Activated CD8-positive, alpha-beta memory T cell treated with anti-CD3 and anti-CD28 coated beads, Interleukin-2, amount 50 U/mL, for 4 hours (primary cell): ENCODE measurements around the gene PLPP7.
"Not testable (repeated sequence)": the region's sequence is repeated elsewhere in the genome, so short reads cannot be mapped to it uniquely, and the experiment has no call there.

ENCODE experiments used
- DNase-seq: peaks from one replicate; pipeline ENCODE4 v3.0.0-alpha.2; 2020

The PLPP7 gene

DNA sequence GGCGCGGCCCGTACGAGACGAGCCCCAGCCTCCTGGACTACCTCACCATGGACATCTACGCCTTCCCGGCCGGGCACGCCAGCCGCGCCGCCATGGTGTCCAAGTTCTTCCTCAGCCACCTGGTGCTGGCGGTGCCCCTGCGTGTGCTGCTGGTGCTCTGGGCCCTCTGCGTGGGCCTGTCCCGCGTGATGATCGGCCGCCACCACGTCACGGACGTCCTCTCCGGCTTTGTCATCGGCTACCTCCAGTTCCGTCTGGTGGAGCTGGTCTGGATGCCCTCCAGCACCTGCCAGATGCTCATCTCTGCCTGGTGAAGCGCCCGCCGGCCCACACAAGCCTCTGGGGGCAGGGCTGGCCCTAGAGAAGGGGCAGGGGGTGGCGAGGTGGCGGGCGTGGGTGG is 18.5 kb downstream of the PLPP7 start:
- no peak for DNase-seq

GRCh38 chr9:131308452-131308851 is 18.9 kb downstream of the PLPP7 start:
- DNase-seq, result no peak

DNA sequence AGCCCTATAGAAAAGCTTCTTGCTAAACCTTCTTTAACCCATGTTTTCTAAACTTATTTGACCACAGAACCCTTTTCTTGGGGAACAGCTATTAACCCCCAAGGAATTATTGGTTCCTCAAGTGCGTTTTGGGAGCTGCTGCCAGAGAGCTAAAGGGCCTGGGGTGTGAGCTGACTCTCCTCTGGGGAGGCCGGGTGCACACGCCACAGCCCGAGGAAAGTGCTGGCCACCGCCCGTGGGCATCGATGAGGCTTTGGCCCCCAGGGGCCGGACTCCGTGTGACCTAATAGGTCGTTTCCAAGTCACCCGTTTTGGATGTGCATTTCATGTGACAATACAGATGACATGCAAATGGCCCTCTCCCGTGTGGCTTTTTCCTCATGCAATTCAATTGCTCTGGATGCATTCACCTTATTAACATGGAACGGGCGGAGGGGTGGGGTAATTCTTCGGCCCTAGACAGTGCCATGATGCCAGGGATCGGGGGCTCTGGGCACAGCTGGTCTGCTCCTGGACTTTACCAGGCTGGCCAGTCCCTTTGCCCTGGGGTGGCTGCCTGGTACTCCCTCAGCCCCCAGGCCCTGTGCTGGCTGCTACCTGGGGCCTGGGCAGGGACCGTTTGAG is 19.5 kb downstream of the PLPP7 start:
- no peak for DNase-seq

DNA sequence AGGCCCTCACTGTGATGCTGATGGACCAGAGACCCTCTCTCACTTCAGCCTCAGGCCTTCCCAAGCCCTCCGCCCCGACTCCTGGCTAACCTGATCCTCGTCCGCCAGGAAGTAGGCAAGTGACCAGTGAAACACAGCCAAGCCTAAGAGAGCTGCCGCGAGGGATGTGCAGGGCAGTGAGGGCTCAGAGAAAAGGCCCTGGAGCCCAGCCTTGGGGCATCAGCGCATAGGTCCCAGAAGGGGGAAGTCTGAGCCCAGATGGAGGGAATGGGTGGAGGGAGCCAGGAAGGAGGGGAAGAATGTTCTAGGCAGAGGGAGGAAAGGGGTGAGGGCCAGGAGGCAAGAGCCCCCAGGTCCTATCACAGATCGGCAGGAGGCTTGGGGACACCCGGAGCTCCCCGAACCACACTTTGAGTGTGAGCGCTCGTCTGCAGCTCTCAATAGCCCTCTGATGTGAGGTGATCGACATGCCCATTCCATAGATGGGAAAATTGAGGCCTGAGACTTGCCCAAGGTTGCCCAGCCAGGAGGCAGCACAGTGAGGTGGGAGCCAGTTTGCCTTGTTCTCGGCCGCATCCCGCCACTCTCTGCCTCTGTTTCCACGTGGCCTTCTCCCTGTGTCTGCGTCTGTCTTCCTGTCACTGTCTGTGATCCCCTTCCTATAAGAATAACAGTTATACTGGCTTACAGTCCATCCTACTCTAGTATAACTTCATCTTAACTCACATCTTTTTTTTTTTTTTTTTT is 20.2 kb downstream of the PLPP7 start:
- no peak for DNase-seq

DNA sequence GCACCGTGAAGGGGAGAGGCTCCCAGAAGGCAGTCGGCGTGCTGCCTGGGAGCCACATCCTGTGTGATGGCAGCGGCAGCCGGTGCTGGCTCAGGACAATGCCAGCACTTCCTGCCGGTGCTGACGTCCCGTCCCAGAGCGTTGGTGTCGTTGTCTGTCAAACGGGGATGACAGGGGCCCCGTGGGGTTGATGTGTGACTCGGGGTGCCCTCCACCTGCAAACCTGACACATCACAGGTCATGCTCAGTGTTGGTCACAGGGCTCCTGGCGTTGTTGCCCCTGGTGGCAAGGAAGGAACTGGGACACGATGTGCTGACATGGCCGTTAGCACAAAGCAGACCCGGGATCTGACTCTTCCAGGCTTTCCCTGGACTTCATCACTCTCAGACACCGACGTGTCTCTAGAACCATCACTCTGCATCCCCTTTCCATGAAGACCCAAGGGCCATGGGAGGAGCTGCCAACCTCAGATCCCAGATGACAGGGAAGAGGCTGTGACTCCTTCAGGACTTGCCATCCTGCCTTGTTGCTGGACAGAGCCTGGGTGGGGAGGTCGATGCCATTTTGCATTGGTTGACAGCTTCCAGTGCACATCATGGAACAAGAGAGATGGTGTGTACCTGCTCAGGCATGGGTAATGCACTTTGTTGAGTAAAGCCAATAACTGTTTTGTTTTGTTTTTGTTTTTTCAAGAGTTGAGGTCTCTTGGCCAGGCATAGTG is 21.5 kb downstream of the PLPP7 start:
- peak; percentile 53 for DNase-seq

DNA sequence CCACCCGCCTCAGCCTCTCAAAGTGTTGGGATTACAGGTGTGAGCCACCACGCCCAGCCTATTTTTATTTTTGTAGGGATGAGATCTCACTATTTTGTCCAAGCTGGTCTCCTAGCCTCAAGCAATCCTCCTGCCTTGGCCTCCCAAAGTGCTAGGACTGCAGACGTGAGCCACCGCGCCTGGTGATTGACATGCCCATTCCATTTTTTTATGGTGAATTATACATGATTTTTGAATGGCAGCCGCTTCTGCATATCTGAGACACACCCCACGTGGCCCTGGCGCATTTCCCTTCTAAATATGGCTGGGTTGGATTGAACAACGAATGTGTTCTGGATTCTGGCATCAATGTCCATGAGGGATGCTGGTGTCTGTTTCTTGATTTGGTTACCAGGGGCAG is 22.7 kb downstream of the PLPP7 start:
- no peak for DNase-seq

DNA sequence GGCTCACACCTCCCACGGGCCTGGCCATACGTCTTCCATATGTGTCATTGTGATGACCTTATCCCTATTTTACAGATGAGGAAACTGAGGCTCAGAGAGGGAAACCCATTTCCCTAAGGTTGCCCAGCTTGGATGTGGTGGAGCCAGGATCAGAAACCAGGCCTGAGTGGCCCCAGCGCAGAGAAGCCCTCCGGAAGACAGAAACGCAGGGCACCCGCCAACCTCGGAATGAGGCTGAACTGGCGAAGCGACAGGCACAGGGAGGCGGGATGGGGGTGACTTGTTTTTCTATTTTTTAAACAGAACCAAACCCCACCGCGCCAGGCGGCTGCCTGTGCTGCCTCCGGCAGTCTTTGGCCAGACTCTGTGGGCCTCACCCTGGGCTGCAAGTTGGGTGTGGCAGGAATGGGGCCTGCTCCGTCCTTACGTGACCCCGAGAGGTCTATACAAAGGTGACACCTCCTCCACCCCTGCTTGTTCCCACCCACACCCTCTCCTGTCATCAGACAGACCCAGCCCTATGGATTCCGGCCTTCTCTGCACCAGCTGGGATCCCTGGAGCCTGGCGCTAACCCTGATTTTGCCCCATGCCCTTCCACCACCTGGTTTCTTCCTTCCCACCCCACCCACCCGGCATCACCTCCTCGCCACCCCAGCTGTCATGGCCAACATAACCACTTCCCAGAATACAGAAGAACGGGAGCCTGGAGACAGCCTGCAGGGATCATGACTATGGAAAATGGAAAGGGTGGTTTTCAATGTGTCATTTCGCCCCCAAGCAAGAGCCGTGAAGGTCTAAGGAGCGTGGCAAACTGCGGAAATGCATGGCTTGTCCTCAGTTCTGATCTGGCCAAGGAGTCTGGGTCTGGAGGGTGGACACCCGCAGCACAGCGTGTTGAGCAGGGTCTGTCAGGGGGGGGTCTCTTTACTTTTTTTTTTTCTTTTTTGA is 23.6 kb downstream of the PLPP7 start:
- DNase-seq, result no peak

- DNase-seq, result no peak
Measured at GRCh38 chr9:131318231-131319085, 28.9 kb downstream of the PLPP7 start.

DNA sequence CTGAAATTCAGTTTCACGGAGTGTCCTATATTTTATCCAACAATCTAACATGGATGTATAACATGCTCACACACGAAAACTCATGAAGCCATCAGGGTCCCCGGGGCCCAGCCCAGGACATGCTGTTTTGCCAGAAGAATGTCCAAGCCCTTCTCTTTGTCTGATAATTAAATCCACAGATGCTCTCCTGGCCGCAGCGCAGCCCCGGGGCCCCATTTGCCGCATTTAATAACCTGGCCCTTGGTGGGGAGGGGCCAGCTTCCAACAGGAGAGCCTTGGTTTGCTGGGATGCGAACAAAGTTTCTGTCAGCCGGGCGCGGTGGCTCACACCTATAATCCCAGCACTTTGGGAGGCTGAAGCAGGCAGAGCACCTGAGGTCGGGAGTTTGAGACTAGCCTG is 30.0 kb downstream of the PLPP7 start:
- DNase-seq, result no peak

DNA sequence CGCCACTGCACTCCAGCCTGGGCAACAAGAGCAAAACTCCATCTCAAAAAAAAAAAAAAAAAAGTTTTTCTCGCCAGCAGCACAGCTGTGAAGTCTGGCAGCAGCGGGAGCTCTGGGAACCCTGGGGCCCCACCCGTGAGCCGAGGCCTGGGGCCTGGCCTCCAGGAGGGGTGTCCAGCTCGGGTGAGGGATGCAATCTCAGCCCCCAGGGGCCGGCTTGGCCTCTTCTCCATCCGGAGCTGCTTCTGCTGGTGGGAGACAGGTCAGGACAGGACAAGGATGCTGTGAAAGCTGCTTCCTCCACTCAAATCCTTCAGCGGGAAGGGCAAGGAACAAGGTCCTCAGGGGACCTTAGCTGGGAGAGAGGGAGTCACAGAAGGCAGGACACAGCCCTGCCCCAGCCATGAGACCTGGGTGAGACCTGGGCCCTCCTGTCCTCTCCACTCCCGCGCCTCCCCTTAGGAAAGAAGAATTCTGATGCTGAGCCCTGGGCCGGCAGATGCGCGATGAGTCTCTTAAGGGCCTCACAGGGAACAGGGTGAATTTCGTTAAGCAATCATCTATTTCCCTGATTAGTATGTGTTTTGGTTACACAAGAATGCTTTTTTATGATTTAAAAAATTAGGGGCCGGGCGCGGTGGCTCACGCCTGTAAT is 30.6 kb downstream of the PLPP7 start:
- DNase-seq, result no peak

DNA sequence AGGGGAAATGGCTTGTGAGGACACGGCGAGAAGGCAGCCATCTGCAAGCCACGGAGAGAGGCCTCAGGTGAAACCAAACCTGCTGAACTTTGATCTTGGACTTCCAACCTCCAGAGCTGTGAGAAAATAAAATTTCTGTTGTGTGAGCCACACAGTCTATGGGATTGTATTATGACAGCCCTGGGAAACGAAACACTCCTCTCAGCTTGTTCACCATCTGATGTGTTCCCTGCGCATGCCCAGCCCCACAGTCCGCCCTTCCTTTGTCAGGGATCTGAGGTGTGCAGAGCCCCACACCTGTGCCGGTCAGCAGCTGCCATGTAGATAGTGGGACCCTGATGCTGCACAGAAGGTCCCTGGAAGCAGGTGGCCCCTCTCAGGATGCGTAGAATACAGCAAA is 34.1 kb downstream of the PLPP7 start:
- no peak for DNase-seq

DNA sequence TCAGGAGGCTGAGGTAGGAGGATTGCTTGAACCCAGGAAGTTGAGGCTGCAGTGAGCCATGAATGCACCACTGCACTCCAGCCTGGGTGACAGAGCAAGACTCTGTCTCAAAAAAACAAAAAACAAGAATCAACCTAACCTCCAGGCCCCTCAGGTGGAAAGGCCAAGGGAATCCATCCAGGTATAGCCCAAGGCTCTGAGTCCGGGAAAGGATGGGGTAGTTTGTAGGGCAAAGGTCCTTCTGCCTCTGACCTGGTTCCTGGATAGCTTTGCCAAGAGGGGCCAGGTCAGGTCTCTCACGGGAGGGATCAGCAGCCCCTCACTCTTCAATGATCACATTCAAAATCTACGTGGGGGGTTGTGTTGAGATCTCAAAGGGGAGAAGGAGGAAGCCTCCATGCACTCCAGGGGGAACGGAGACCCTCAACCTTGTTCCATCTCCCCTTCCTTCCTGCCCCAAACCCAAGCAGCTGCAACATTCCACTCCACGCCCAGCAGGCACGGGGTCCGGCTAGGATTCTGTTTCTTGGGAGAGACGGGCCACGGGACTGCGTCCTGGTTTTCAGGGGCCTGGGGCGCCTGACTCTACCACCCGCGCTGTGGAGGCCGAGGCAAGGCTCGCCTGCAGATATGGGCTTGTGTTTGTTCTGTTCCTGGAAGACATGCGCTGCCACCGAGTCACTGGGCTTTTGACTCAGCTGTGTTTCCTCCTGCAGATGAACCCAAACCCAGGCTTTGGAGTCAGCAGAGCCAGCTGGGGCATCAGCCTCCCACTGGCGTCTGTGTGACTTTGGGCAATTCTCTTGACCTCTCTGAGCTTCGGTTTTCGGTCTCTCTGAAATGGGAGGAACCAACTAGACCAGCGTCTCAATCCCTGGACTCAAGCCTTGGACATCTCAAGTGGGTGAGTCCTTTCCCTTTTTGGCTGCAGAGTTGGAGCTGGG is 35.5 kb downstream of the PLPP7 start:
- DNase-seq, result no peak

GRCh38 chr9:131329241-131329641 is 39.7 kb downstream of the PLPP7 start:
- no peak for DNase-seq

- no peak for DNase-seq
Measured at GRCh38 chr9:131330814-131331600, 41.5 kb downstream of the PLPP7 start.

- not testable (repeated sequence) for DNase-seq
Measured at GRCh38 chr9:131331996-131332395, 42.5 kb downstream of the PLPP7 start.

- DNase-seq, result no peak
Measured at GRCh38 chr9:131333771-131334628, 44.5 kb downstream of the PLPP7 start.

DNA sequence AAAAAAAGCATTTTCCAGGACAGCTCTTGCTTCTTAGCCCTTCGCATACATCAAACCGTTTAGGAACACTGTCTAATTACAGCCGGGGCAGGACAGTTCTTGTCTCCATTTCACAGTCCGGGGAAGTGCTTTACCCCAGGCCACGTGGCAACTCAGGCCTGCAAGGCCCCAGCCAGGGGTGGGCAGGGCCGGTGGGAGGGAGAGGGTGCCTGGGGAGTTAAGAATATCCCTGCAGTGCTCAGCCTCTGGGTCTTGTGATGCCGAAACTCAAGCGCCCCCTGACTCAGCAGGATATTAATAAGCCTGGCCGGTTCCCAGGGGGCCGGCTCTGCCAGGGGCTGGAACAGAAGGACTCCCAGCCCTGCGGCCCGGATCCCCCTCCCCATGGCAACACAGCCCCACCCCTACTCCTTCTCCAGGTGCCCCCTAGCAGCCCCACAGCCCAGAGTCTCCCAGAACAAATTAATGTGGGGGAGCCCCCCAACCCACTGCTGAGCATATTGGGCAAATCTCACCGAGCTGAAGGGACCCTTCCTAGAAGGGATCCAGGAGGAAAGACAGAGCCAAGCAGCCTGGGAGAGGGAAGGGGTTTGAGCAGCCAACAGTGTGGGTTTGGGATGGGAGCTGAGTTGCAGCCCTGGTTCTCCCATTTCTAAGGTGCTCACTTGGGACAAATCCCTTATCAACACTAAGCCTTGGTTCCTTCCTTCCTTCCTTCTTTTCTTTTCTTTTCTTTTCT is 45.3 kb downstream of the PLPP7 start:
- DNase-seq, result no peak

- DNase-seq, result no peak
Measured at GRCh38 chr9:131335368-131335755, 45.8 kb downstream of the PLPP7 start.
